ENCODE results near the gene TRAF3IP3.

GRCh38 chr1:209830722-209831121 is 74.9 kb downstream of the TRAF3IP3 start:
- TF ChIP-seq CTCF (IDR thresholded peaks at IDR 0.05) (no peak), EZH2 (IDR thresholded peaks at IDR 0.05) (no peak)

Data from neural progenitor cell (in vitro differentiated cells).